OCI-LY3 (cell line): ENCODE results near the gene MYT1.

ENCODE experiments used
- H2AFZ ChIP-seq: fragments of 200-600, 300-600 bp; shearing (Covaris generic); 2 replicates; pipeline ENCODE4 v1.6.0; 2014; ENCODE audit warnings: antibody characterized with exemption, low read depth, low read length
- H3K27ac ChIP-seq: fragments of 200-600, 300-600 bp; sonication (generic); 2 replicates; pipeline ENCODE4 v1.5.1; 2014; ENCODE audit warnings: mild to moderate bottlenecking, low read length, moderate library complexity, mixed read lengths
- H3K27me3 ChIP-seq: fragments of 200-600, 300-600 bp; sonication (generic); 2 replicates; pipeline ENCODE4 v1.6.1; 2014; ENCODE audit warnings: low read depth, low read length, mixed read lengths
- H3K36me3 ChIP-seq: fragments of 200-600, 300-600 bp; sonication (generic); replicated peaks from 2 replicates; pipeline ENCODE3; 2014; ENCODE audit warnings: low read depth, low read length, mixed read lengths
- H3K4me1 ChIP-seq: fragments of 300-600, 200-600 bp; sonication (generic); 2 replicates; pipeline ENCODE4 v1.6.1; 2014; ENCODE audit warnings: low read length, mixed read lengths
- H3K4me2 ChIP-seq: fragments of 200-600, 300-600 bp; sonication (generic); 2 replicates; pipeline ENCODE4 v1.6.1; 2014; ENCODE audit warnings: low read length, mixed read lengths
- H3K4me3 ChIP-seq: fragments of 300-600, 200-600 bp; sonication (generic); 2 replicates; pipeline ENCODE4 v1.5.1; 2014; ENCODE audit warnings: antibody characterized with exemption, mild to moderate bottlenecking, low read length, moderate library complexity
- H3K79me2 ChIP-seq: fragments of 300-600, 200-600 bp; shearing (Covaris generic); 2 replicates; pipeline ENCODE4 v1.6.1; 2014; ENCODE audit warnings: mild to moderate bottlenecking, low read length, mixed read lengths
- H3K9ac ChIP-seq: fragments of 300-600, 200-600 bp; shearing (Covaris generic); 2 replicates; pipeline ENCODE4 v1.6.0; 2014; ENCODE audit warnings: mild to moderate bottlenecking, low read length, moderate library complexity
- H3K9me3 ChIP-seq: fragments of 200-600, 300-600 bp; shearing (Covaris generic); 2 replicates; pipeline ENCODE4 v1.6.1; 2014; ENCODE audit warnings: low read length, mixed read lengths; ENCODE audit not compliant: insufficient read depth
- H4K20me1 ChIP-seq: fragments of 200-600, 300-600 bp; sonication (generic); 2 replicates; pipeline ENCODE4 v1.6.1; 2016; ENCODE audit warnings: low read length, mixed read lengths; ENCODE audit not compliant: insufficient read depth
- CTCF ChIP-seq: fragments of 200-600, 300-600 bp; sonication (generic); IDR thresholded peaks from 2 replicates; pipeline ENCODE4 v1.5.1; 2014; ENCODE audit warnings: antibody characterized with exemption, low read length, low read depth
- EZH2phosphoT487 ChIP-seq: fragments of 200-600 bp; shearing (Covaris generic); IDR thresholded peaks from 2 replicates; pipeline ENCODE4 v1.6.1; 2018; ENCODE audit warnings: antibody characterized with exemption, mixed run types, low read depth

The MYT1 gene

GRCh38 chr20:64136004-64136710 is 28.1 kb upstream of the MYT1 start:
- Histone ChIP-seq H3K27me3 (no peaks in the 10 kb centered on the region), H2AFZ (no peak overlapping the region), H3K27ac (no peak overlapping the region), H3K79me2 (no peaks in the 10 kb centered on the region), H4K20me1 (no peaks in the 10 kb centered on the region), H3K9me3 (no peaks in the 10 kb centered on the region), H3K4me1 (no peaks in the 10 kb centered on the region), H3K4me2 (no peak overlapping the region), H3K36me3 (no peaks in the 10 kb centered on the region), H3K9ac (no peak overlapping the region), H3K4me3 (no peak overlapping the region)
- no peak for TF ChIP-seq CTCF
- no peak for TF ChIP-seq EZH2phosphoT487

- no peak overlapping the region for H3K9ac ChIP-seq
- H3K27me3 ChIP-seq: no peaks in the 10 kb centered on the region; the same call in 1 of the 2 replicates
- no peak overlapping the region for H3K4me3 ChIP-seq
- no peak overlapping the region for H3K4me2 ChIP-seq
- H3K9me3 ChIP-seq: no peaks in the 10 kb centered on the region
- no peak for TF ChIP-seq EZH2phosphoT487
- TF ChIP-seq CTCF: no peak
- H2AFZ ChIP-seq: no peak overlapping the region
- no peaks in the 10 kb centered on the region for H3K79me2 ChIP-seq
- H3K4me1 ChIP-seq: no peaks in the 10 kb centered on the region
- H3K36me3 ChIP-seq: no peaks in the 10 kb centered on the region
- H4K20me1 ChIP-seq: no peaks in the 10 kb centered on the region
- H3K27ac ChIP-seq: no peak overlapping the region
These were observed 26.6 kb upstream of the MYT1 start for GRCh38 chr20:64137598-64138031.

- Histone ChIP-seq H4K20me1 (no peaks in the 10 kb centered on the region), H3K9ac (no peak overlapping the region), H3K79me2 (no peaks in the 10 kb centered on the region), H3K27me3 (no peaks in the 10 kb centered on the region; the same call in 1 of the 2 replicates), H2AFZ (no peak overlapping the region), H3K9me3 (no peaks in the 10 kb centered on the region), H3K4me1 (no peaks in the 10 kb centered on the region), H3K4me2 (no peak overlapping the region), H3K4me3 (no peak overlapping the region), H3K36me3 (no peaks in the 10 kb centered on the region), H3K27ac (no peak overlapping the region)
- TF ChIP-seq EZH2phosphoT487 (no peak), CTCF (no peak)
These were observed 25.9 kb upstream of the MYT1 start for GRCh38 chr20:64138276-64138815.

GRCh38 chr20:64139199-64140060 is 24.8 kb upstream of the MYT1 start:
- H3K4me2 ChIP-seq: no peak overlapping the region
- H3K4me3 ChIP-seq: no peak overlapping the region
- H3K36me3 ChIP-seq: no peaks in the 10 kb centered on the region
- no peaks in the 10 kb centered on the region for H3K79me2 ChIP-seq
- no peak overlapping the region for H2AFZ ChIP-seq
- H4K20me1 ChIP-seq: no peaks in the 10 kb centered on the region
- H3K9me3 ChIP-seq: no peaks in the 10 kb centered on the region
- no peaks in the 10 kb centered on the region; the same call in 1 of the 2 replicates for H3K27me3 ChIP-seq
- H3K27ac ChIP-seq: no peak overlapping the region
- TF ChIP-seq EZH2phosphoT487 (no peak), CTCF (no peak)
- no peak overlapping the region for H3K9ac ChIP-seq
- H3K4me1 ChIP-seq: no peaks in the 10 kb centered on the region
